GM19043 (cell line): ENCODE data around the gene MAB21L4.

Source experiments
- ATAC-seq: cut with Tn5 transposase; IDR thresholded peaks from one replicate; pipeline ENCODE4 v1.9.1; 2021; ENCODE audit warnings: low read depth; ENCODE audit not compliant: unreplicated experiment

The MAB21L4 gene

GRCh38 chr2:240869109-240869955 is 26.6 kb downstream of the MAB21L4 start:
- ATAC-seq, result no peak

- no peak for ATAC-seq
These were observed 27.5 kb downstream of the MAB21L4 start, which contains the start of gene AGXT for GRCh38 chr2:240868286-240869108. Gene AGXT, plus strand, starts transcription at chr2:240868824. Its CDS starts 42 bp downstream, at chr2:240868866.

GRCh38 chr2:240865391-240865790 is 30.6 kb downstream of the MAB21L4 start:
- ATAC-seq, result no peak

- no peak for ATAC-seq
These were observed 31.5 kb downstream of the MAB21L4 start for GRCh38 chr2:240864475-240864874.

GRCh38 chr2:240861547-240861946 is 34.4 kb downstream of the MAB21L4 start:
- ATAC-seq, result no peak

DNA sequence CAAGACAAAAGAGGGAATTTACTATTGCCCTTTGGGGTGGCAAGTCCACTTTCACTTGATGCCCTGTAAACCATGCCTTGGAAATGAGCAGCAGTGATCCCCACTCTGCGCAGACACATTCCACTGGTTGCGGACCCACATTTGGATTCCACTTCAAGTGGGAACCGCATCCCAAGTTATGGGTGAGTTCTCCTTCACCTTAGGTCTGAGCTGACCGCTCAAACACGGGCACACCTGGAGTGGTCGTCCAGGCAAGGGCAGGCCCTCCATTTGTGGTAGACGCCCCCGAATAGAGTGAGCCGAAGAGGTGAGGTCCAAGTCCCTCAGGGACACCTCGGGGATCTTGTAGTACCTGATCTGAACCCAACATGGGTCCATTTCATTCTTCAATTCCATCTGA is 37.1 kb downstream of the MAB21L4 start:
- no peak for ATAC-seq

DNA sequence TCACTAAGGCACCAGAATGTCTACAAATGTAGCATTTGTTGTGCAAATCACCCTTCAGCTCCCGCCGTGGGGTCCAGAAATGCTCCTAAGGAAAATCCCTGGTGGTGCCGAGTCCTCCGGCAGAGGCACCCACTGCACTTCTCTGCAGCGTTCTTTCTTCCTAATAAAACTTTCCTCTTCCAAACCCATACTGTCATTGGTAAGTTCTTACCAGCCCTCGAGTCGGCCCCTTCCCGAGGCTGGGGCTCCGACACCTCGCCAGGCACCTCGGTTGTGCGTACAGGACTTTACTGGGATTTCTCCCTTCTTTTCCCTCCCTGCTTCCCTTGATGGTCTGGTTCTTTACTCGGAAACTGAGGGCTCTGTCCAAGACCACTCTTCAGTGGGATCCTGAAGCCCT is 37.6 kb downstream of the MAB21L4 start:
- ATAC-seq, result no peak

DNA sequence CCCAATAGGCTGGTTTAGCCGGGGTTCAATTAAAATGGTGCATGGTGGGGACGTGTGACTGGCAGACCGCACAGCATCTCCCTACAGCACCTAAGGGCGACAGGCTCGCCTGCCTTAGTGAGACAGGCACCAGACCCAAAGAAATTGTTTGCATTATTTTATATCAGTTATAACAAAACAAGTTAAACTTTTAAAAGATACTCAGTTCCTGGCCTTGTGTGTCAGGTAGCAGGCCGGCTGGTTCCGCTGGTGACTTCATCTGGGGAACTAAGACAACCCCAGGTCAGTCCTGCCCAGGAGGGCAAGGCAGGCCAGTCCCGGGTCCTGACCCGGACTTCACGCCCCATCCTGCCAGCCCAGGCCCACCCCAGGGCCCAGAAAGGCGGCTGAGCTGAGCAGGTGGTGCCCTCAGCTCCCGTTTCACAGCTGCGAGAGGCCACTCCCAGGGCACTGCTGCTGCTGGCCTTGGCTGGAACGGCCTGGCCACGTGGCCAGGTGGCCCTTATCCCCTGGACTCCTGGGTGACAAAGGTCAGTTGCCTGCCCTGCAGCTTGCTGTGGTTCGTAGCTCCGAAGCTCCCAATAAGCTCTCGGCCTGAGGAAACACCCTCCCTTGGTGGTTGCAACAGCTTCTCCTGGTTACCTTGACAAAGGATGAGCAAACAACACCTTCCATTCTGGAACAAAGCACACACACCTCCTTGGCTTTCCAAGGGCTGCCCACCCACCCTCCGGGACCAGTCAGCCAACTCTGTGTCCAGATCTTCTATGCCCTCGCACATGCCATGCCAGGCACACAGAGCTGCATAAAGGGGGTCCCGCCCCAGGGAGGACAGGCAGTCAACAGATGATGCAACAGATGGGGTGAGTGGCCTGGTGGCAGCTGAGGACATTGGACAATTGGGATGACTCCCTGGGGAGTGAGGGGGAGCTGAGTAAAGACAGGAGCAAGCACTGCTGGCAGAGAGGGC is 38.6 kb downstream of the MAB21L4 start:
- ATAC-seq, result no peak

GRCh38 chr2:240856151-240856980 is 39.6 kb downstream of the MAB21L4 start:
- no peak for ATAC-seq

DNA sequence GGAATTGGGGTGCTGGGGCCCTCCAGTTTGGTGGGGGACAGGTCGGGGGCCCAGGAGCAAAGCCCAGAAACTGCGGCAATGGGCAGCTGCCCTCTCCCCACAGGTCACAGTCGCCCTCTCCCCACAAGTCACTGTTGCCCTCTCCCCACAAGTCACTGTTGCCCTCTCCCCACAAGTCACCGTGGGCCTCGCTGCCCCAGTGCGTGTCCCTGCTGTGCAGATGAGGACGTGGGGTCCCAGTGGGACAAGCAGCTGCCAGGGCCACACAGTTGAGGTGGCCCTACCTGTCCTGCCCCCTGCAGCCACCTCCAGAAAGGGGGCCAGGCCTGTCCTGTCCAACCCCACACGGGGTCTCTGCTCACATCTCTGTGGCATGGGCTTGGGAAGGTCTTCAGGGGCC is 40.3 kb downstream of the MAB21L4 start:
- ATAC-seq, result no peak

DNA sequence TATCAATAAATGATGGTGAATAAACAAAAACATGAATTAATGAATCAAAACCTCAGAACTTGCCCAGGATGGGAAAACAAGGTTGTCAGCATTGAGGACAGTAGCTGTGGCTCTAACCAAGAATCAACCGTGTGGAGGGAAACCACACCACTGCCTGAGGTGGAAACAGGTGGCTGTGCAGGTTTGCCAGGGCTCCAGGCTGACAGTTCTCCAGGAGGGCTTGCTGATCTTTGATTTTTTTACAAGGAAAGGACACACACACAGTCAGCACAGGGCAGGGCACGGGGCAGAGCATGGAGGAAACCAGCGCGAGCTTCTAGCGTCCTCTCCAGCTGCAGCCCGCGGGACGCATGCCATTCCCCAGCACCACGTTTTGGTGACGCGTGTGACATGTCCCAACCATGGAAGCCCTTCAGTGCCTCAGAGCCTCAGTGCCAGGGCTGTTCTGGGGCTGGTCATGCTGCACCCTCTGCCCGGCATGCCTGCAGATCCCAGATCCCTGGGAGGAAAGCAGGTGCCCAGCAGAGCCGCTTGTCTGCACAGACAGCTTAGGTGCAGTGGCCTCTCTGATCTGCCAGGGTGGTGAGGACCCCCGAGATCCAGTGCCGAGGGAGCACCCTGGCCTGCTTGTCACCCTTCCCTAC is 43.2 kb downstream of the MAB21L4 start:
- ATAC-seq, result no peak

DNA sequence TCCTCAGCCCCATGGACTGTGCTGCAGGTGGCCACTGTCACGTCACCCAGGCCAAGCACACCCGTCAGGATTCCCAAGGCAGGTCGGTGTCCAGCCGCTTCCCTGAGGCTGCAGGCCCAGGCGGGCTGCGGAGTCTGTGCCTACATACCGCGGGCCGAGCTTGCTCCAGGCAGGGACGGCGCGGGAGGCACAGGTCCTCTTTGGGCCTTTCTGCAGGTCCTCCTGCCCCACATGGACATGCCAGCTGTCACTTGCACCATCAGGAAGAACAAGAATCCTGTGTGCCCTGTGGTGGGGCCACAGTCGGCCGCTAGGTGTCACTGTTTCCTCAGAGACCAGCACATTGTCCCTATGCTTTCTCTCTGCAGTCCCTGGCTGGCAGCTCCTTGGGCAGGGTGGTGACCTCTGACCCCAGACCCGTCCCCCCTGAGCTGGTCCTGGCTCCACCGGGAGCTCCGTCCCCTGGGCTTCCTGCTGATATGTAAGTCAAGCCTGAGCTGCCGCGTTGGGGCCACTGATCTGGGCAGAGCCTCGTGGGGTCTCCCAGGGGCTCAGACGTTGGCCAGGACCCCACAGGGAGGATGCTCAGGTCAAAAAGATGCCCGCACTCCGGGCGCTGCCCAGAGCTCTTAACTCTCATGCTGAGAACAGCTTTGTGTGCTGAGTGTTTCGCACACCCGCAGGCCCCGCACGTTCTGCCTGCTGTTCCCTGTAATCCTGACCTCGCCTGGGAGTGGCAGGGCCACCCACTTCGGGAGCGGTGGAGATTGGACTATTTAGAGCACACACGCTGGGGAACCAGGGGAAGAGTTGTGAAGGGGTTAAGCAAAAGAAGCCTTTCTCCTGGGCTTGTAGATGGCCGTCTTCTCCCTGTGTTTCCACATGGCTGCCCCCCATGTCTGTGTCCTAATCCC is 44.6 kb downstream of the MAB21L4 start:
- ATAC-seq, result no peak

GRCh38 chr2:240850756-240851077 is 45.2 kb downstream of the MAB21L4 start:
- ATAC-seq, result no peak

DNA sequence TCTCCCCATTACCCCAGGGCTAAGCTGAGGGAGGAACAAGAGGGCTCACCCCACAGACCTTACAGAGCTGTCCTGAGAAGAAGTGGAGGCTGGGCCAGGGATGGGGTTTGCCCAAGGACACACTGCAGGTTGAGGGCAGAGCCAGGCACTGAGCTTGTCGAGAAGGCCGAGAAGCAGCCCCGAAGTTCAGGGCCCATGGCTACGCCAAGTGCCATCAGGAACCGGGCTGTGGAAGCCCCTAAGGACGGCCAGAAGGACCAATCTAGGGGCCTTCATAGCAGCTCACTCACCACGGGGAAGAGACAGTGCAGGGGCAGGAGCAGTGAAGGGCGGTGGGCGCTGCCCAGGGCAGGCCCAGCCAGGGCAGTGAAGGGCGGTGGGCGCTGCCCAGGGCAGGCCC is 45.9 kb downstream of the MAB21L4 start:
- ATAC-seq, result no peak

- no peak for ATAC-seq
These were observed 46.9 kb downstream of the MAB21L4 start for GRCh38 chr2:240848900-240849680.

GRCh38 chr2:240847817-240848216 is 48.1 kb downstream of the MAB21L4 start:
- ATAC-seq, result no peak

GRCh38 chr2:240846873-240847595 is 48.9 kb downstream of the MAB21L4 start:
- ATAC-seq, result no peak
